Measurements from ENCODE around the gene METTL6.
"Not testable (repeated sequence)": the region's sequence is repeated elsewhere in the genome, so short reads cannot be mapped to it uniquely, and the experiment has no call there.

METTL6 gene

DNA sequence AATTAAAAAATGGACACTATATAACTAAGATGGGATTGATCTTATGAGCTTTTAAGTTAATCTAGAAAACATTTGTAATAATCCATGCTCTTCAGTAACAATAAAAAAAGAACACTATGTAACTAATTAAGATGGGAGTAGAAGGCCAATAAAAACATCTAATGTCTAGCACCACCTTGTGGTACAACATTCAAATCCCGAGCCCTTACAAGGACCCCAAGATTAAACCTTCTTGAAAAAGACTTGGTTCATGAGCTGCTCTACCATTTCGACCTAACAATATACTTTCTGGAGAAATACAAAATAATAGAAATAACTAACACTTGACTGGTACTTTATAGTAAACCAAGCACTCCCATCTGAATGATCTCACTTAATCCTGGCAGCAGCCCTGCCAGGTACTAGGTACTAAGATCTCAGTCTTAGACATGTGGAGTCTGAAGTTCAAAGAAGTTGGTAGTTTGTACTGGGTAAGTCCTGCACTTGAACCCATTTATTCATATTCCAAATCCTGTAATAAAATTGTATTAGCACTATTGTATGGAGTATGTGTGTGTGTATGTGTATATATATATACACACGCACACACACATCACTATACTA, 21.8 kb downstream of the METTL6 start:
- no peak for DNase-seq (ENCODE audit: low read depth in 2 of 2, low spot score in 1 of 2)

DNA sequence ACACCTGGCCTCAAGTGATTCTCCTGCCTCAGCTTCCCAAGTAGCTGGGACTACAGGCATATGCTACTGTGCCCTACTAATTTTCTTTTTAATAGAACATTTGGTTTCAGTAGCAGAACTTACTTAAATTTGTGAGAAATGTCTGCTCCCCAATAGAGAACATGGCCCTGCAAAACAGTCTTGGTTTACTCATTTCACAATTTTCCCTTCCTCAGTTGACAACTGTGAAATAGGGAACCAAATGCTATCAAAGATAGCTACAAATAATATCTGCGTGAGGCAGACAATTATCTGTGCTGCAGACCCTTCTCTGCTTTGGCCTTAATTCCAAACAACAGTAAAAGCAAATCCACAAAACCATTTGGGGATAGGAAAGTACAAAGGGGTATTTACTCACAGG, 22.6 kb downstream of the METTL6 start:
- DNase-seq (ENCODE audit: low read depth in 2 of 2, low spot score in 1 of 2) = no peak

GRCh38 chr3:15403965-15404364, 23.4 kb downstream of the METTL6 start:
- DNase-seq (ENCODE audit: low read depth in 2 of 2, low spot score in 1 of 2) = no peak

DNA sequence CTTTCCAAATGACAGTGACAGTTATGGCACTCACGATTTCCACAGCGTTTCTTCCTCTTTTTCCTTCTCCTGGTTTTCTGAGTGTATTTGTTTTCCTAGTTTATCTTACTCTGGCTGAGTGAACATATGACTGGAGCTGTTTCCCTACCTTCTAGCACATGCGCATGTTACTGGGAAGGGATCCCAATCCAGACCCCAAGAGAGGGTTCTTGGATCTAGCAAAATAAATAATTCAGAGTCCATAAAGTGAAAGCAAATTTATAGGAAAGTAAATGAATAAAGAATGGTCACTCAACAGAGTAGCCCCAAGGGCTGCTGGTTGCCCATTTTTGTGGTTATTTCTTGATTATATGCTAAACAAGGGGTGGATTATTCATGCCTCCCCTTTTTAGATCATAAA, 23.8 kb downstream of the METTL6 start:
- DNase-seq (ENCODE audit: low read depth in 2 of 2, low spot score in 1 of 2) = no peak

DNA sequence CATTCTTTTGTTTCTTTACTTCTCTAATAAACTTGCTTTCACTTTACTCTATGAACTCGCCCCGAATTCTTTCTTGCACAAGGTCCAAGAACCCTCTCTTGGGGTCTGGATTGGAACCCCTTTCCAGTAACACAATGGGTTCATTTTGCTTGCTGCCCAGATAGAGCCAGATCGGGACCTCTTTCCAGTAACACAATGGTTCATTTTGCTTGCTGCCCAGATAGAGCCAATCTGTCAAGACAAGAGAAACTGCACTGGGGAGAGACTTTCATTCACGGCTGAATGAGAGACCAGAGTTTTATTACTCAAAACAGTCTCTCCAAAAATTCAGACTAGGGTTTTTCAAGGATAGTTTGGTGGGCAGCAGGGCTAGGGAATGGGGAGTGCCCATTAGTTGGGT, 25.4 kb downstream of the METTL6 start:
- DNase-seq (ENCODE audit: low read depth in 2 of 2, low spot score in 1 of 2) = no peak

GRCh38 chr3:15399970-15400369, 27.4 kb downstream of the METTL6 start:
- peak in 1 of 2 donors; percentile 3 for DNase-seq (ENCODE audit: low read depth in 2 of 2, low spot score in 1 of 2)

DNA sequence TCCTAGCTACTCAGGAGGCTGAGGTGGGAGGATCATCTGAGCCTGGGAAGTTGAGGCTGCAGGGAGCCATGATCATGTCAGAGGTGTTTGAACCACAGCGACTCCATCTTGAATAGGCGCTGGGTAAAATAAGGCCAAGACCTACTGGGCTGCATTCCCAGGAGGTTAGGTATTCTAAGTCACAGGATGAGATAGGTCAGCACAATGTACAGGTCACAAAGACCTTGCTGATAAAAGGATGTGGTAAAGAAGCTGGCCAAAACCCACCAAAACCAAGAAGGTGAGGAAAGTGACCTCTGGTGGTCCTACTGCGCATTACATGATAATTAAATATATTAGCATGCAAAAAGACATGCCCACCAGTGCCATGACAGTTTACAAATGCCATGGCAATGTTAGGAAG, 28.6 kb downstream of the METTL6 start:
- not testable (repeated sequence) for DNase-seq (ENCODE audit: low read depth in 2 of 2, low spot score in 1 of 2)

DNA sequence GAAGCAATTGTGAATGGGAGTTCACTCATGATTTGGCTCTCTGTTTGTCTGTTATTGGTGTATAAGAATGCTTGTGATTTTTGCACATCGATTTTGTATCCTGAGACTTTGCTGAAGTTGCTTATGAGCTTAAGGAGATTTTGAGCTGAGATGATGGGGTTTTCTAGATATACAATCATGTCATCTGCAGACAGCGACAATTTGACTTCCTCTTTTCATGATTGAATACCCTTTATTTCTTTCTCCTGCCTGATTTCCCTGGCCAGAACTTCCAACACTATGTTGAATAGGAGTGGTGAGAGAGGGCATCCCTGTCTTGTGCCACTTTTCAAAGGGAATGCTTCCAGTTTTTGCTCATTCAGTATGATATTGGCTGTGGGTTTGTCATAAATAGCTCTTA, 34.1 kb downstream of the METTL6 start:
- not testable (repeated sequence) for DNase-seq (ENCODE audit: low read depth in 2 of 2, low spot score in 1 of 2)

- no peak for DNase-seq (ENCODE audit: low read depth in 2 of 2, low spot score in 1 of 2)
Measured at GRCh38 chr3:15391007-15391406, 36.3 kb downstream of the METTL6 start.

- no peak for DNase-seq (ENCODE audit: low read depth in 2 of 2, low spot score in 1 of 2)
Measured at GRCh38 chr3:15390460-15390859, 36.9 kb downstream of the METTL6 start.

GRCh38 chr3:15388335-15388734, 39.0 kb downstream of the METTL6 start:
- DNase-seq (ENCODE audit: low read depth in 2 of 2, low spot score in 1 of 2) = not testable (repeated sequence)

GRCh38 chr3:15387735-15388134, 39.6 kb downstream of the METTL6 start:
- DNase-seq (ENCODE audit: low read depth in 2 of 2, low spot score in 1 of 2) = no peak

DNA sequence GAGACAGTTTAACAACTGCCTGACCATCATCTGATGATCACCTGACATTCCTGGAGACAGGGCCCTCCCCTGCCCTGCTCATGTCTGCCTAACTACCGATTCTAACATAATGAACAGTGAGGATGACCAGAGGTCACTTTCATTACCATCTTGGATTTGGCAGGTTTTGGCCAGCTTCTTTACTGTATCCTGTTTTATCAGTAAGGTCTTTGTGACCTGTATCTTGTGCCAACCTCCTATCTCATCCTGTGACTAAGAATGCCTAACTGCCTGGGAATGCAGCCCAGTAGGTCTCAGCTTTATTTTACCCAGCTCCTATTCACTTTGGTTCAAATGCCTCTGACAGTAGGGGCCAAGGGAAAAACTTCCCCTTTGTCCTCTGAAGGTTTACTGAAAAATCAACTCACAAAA, 40.2 kb downstream of the METTL6 start:
- no peak for DNase-seq (ENCODE audit: low read depth in 2 of 2, low spot score in 1 of 2)

GRCh38 chr3:15386654-15386955, 40.7 kb downstream of the METTL6 start:
- not testable (repeated sequence) for DNase-seq (ENCODE audit: low read depth in 2 of 2, low spot score in 1 of 2)

DNA sequence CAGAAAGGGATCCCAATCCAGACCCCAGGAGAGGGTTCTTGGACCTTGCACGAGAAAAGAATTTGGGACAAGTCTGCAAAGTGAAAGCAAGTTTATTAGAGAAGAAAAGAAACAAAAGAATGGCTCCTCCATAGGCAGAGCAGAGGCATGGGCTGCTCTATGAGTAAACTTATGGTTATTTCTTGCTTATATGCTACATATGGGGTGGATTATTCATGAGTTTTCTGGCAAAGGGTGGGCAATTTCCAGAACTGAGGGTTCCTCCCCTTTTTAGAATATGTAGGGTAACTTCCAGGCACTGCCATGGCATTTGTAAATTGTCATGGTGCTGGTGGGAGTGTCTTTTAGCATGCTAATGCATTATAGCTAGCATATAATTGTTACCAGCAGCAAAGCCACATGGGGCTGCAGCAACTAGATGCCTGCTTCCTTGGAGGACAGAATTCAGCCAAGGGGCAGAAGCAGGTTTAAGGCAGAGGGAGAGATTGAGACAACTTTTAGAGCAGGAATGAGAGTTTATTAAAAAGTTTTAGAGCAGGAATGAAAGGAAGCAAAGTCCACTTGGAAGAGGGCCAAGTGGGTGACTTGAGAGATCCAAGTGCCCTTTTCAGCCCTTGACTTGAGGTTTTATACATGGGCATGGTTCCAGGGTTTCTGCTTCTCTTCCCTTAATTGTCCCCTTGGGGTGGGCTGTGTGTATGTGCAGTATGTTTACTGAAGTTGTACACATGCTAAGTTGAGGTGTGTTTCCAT, 41.3 kb downstream of the METTL6 start:
- no peak for DNase-seq (ENCODE audit: low read depth in 2 of 2, low spot score in 1 of 2)

GRCh38 chr3:15385238-15385695, 42.1 kb downstream of the METTL6 start:
- not testable (repeated sequence) for DNase-seq (ENCODE audit: low read depth in 2 of 2, low spot score in 1 of 2)

DNA sequence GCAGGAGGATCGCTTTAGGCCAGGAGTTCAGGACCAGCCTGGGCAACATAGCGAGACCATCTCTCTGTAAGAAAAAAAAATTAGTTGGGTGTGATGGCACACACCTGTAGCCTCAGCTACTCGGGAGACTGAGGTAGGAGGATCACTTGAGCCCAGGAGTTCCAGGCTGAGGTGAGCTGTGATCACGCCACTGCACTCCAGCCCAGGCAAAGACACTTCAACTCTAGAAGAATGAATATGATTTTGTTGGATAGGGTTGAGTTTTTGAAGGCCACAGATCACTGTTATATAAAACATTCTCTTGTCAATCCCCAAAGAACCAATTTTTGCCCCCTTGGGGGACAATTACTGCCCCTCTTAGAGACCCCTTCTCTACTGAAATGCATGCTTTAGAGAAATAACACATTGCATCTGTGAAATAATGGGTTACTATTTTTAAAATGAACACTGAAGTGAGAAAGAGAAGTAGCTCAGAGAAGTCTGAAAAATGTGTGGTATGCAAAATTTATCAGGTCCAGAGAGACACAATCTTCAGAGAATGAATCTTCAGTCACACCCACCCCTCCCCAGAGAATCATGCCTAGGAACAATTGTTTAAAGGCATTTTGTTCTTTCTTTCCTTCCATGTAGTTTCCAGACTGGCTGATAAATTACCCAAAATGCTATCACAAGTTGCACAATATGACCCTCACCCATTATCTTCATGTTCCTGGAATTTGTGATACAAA, 42.7 kb downstream of the METTL6 start:
- DNase-seq (ENCODE audit: low read depth in 2 of 2, low spot score in 1 of 2) = no peak

GRCh38 chr3:15382405-15382923, 44.9 kb downstream of the METTL6 start:
- DNase-seq (ENCODE audit: low read depth in 2 of 2, low spot score in 1 of 2) = no peak

DNA sequence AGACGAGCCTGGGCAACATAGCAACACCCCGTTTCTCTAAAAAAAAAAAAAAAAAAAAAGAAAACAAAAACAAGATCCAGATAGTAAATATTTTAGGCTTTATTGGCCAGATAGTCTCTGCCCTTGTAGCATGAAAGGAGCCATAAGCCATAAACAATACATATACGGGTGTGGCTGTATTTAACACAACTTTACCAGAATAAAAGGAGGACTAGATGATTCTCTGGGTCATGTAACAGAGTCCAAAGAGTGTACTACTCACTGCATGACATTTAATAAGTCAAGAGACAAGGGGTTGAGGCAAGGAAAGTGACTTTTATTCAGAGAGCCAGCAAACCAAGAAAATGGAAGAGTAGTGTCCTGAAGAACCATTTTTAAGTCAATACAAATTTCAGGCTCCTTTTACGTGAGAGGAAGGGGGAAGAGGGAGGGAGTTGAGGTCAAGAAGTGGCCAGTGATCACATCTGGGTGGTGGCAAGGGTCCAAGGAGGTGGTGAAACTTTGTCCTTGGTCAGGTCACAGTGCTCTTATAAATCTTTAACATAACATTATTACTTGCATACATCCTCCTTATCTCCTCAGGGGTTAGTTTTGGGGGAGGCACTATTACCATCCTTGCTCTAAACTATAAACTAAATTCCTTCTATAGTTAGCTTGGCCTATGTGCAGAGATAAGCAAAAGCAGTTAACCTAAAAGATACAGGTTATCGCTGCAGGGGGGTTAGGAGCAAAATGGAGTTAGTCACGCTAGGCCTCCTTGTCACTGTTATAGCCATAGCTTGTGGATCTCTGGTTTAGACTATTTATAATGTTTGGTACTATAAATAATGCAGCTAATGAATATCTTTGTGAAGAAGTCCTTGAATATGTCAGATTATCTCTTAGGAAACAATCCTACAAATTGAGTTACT, 46.1 kb downstream of the METTL6 start:
- DNase-seq (ENCODE audit: low read depth in 2 of 2, low spot score in 1 of 2) = no peak

DNA sequence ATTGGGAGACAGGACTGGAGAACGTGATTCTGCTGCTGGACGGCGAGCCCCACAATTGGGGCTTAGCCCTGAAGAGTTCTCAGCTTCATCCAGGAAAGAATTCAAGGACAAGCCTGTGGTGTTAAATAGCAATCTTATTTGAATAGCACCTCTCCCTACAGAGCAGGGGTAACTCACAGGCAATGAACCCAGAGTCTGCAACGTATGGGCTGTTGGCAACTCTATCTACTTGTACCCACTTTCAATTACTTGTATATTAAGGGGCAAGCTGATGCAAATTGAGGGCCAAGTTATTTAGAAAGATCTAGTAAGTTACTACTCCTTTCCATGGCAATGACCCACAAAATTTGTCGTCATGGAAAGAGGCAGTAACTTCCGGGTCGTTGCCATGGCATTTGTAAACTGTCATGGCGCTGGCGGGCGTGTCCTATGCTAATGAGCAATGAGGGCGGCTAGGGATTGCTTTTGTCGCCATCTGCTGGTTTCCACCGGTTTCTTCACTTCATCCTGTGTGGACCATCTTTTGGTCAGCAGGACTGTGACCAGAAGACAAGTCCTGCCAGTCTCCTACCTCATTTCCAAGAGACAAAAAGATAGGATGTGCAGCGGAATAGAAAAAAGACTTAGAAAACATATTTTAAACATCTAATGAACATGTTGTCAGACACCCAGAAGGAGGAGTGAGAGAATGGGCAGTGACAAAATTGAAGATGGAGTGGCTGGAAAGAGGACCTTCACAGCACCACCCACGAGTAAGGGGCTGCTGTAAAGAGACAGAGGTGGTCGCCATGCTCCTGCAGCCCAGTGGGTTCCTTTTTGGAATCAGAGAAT, 49.2 kb downstream of the METTL6 start:
- peak; percentile 87 to 94 for DNase-seq (ENCODE audit: low read depth in 2 of 2, low spot score in 1 of 2)
